GM21737 (cell line): Measurements from ENCODE around the gene STX7.
A peak's percentile ranks its signal among the peaks of the same experiment; 100 is the strongest.
"Not testable (repeated sequence)": the region's sequence is repeated elsewhere in the genome, so short reads cannot be mapped to it uniquely, and the experiment has no call there.

Experiments
- ATAC-seq: cut with Tn5 transposase; IDR thresholded peaks from one replicate; pipeline ENCODE4 v1.9.1; 2021; ENCODE audit warnings: mild to moderate bottlenecking, moderate library complexity; ENCODE audit not compliant: unreplicated experiment

Gene STX7

GRCh38 chr6:132512638-132513632 lies at the start of gene STX7:
Gene STX7, minus strand, starts transcription at chr6:132513116. Its CDS starts 9,586 bp downstream, at chr6:132503530.
- peak; percentile 88 for ATAC-seq

- ATAC-seq, result not testable (repeated sequence)
Observed at GRCh38 chr6:132560087-132560486, 47.2 kb upstream of the STX7 start.

DNA sequence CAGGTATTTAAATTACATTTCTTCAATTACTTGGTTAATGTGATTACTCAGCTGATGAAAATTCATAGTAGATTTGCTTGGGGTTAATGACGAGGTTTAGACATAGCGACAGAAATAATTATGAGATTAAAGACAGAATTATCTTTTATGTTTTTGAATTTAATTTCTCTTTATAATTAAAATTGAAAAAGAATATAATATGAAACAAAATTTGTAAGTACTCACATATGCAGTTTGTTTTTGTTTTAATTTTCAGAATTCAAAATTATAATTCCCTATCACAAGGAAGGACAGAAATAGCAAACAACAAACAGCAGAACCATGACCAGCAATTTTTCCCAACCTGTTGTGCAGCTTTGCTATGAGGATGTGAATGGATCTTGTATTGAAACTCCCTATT lies 39.5 kb upstream of the STX7 start, which contains the start of gene TAAR8:
Gene TAAR8 (plus strand): TSS at position 301 of the 400 bp plus-strand sequence. CDS start 21 bp downstream, at position 322.
- no peak for ATAC-seq

- no peak for ATAC-seq
Observed at GRCh38 chr6:132551214-132551613, 38.3 kb upstream of the STX7 start.

- no peak for ATAC-seq
Observed at GRCh38 chr6:132548746-132549463, 36.0 kb upstream of the STX7 start.

GRCh38 chr6:132544826-132545225 lies 31.9 kb upstream of the STX7 start:
- no peak for ATAC-seq

DNA sequence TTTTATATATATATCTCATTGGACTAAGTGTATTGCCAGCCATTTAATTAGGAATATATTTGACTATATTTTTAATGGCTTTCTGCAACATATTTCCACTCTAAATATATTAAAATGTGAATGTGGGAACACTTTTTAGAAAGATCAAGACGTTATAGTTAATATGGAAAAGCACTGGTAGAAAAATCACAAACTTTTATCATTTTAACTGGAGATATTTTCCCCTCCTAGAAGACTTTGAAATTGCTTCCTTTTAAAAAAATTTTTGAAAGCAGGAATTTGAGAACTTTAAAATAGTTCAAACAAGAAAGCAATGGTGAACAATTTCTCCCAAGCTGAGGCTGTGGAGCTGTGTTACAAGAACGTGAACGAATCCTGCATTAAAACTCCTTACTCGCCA lies 25.1 kb upstream of the STX7 start, which contains the start of gene TAAR9:
Gene TAAR9 (plus strand): TSS at position 301 of the 400 bp plus-strand sequence. CDS start 13 bp downstream, at position 314.
- ATAC-seq, result no peak

GRCh38 chr6:132537145-132537544 lies 24.2 kb upstream of the STX7 start:
- no peak for ATAC-seq

DNA sequence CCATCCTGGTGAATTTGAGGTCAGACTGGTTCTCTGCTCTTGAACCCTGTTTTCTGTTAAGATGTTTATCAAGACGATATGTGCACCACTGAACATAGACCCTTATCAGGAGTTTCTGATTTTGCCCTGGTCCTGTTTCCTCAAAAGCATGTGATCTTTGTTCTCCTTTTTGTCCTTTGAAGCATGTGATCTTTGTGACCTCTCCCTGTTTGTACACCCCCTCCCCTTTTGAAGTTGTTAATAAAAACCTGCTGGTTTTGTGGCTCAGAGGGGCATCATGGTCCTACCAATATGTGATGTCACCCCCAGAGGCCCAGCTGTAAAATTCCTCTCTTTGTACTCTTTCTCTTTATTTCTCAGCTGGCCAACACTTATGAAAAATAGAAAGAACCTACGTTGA lies 21.6 kb upstream of the STX7 start:
- not testable (repeated sequence) for ATAC-seq

GRCh38 chr6:132530293-132530974 lies 17.5 kb upstream of the STX7 start:
- ATAC-seq, result peak; percentile 60

DNA sequence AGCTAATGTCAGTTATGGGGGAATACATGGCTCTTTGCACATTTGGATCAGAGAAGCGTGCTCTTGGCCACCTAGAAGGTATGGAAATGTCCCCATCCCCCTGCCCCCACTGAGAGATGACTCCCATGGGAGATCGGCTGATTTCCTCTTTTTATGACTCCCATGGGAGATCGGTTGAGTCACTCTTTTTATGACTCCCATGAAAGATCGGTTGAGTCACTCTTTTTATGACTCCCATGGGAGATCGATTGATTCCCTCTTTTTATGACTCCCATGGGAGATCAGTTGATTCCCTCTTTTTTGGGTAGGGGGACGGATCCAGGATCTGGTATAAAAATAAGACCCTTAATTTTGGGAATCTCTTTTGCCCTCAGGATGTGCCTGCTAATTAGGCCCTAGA lies 14.9 kb upstream of the STX7 start:
- no peak for ATAC-seq

DNA sequence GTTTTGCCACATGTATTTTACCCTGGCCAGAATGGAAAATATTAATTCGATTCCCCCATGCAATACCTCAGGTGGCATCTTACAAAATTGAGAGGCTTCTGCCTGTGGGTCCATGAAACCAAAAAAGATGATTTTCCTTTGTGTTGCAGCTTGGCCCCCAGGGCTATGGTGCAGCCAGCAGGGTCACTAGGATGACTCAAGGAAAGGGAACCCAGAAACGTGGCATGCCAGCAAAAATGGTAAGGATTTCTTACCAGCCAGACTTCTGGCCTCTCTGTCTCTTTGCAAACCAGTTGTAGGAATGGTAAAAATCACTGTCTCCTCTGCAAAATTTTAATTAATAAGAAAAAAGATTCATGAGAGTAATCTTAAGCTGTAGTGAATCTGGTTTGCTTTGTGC lies 13.5 kb upstream of the STX7 start:
- no peak for ATAC-seq

DNA sequence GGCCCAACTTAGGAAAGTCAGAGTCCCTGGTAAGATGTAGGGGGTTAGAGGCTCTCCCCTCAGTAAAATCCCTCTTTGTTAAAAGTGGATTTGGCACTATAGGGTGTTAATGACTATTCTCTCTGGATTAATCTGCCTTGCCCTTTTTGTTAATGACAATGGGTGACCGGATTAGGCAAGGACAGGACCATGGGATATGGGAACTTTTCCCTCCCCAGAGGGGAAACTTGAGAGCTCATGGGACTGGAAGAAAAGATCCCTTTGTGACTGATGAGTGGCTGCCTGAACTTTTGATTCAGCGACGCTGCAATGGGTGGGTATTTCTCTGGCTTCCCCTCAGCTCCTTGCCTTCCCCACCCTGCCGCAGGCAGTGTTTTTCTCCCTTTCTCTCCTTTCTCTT lies 12.9 kb upstream of the STX7 start:
- no peak for ATAC-seq

- ATAC-seq, result no peak
Observed at GRCh38 chr6:132524646-132525045, 11.7 kb upstream of the STX7 start.

DNA sequence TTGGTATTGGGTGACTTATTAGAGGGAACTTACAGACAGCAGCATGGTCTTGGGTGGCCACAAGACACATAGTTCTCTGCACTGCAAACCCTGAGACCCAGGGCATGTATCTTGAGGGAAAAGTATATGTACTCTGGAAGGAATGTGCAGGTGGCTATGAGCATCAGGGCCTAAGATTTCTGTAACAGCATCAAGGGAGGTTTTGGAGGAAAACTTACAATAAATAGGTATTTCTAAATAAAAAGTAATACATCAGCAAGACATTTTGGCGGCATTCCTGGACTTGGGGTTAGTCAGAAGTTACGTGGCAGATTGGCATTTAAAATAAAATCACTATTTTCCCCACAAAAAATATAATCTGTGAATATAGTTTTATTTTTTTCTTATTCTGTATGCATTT lies 8.0 kb upstream of the STX7 start:
- no peak for ATAC-seq

- no peak for ATAC-seq
Observed at GRCh38 chr6:132515386-132515785, 2.5 kb upstream of the STX7 start.

GRCh38 chr6:132513831-132514545 lies 1.1 kb upstream of the STX7 start:
- no peak for ATAC-seq

DNA sequence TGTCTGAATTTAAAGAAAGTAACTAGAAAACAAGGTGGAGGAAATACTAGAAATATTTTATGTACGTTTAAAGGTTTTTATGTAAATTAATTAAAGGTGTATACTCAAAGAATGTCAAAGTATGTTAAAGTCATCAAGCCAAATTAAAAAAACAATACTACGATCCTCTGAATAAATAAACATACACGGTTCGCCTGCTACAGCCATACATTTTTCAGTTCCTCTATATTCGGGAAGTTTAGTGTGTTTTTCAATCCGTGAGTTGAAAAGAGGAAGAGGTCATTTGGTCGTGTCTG lies 626 bp downstream of the STX7 start:
- ATAC-seq, result no peak

DNA sequence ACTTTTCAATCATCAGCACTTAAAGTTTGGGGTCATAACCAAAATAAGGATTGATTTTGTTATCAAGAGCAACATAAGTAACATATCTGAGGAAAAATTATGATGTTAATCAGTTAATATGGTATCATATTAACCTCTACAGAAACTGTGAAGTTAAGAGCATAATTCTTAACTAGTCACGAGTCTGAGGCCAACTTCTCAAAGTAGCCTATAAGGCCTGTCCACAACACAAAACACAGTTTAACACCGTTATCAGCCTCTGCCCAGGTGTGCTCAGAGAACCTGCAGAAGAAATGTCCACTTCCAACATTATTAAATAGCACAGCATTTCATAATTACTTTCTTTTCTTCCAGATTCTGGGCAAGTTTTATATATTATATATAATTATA lies 1.1 kb downstream of the STX7 start:
- ATAC-seq, result no peak

- no peak for ATAC-seq
Observed at GRCh38 chr6:132511210-132511830, 1.6 kb downstream of the STX7 start.
